ENCODE results near the gene RASL10B. TPM values are rescaled to one million over a fixed set of nuclear protein-coding genes. Genes with fewer than 3 reads are reported as not detected.

Gene RASL10B
- polyA plus RNA-seq, 1 donor (not counting 4 experiments of a cell fraction or from before 2014, with no cell fraction given): 0.07 TPM

DNA sequence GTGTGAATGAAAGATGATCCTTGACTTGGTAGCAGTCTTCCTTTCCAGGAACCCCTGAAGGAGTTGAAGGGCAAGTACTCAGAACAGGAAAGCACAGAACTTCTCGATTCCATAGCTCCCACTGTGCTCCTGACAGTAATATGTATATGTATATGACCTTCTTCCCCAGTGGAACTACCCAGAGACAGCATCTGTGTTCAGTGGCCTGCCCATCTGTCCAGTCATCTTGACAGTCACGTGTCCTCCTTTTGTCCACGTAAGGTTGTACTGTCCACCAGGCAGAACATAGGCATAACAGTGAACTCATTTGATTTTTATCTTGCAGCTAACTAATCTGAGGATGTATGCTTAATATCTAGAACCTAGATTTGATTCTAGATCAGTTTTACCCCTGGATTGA is 37.8 kb upstream of the RASL10B start:
- Histone ChIP-seq H2AFZ (ENCODE audit: control insufficient read depth, low read length) (no peak overlapping the region), H4K20me1 (ENCODE audit: control insufficient read depth, extremely low read depth, insufficient read depth, low read length) (no peaks in the 10 kb centered on the region), H3K36me3 (ENCODE audit: control insufficient read depth in 2 of 2, extremely low read depth in 1 of 2, insufficient read depth in 2 of 2, low read length in 2 of 2) (peaks cover 12 to 20% of the 10 kb centered on the region in 2 experiments), H3K9ac (ENCODE audit: control insufficient read depth, extremely low read depth, insufficient read depth, low read length) (no peak overlapping the region), H3K4me2 (ENCODE audit: control insufficient read depth, extremely low read depth, insufficient read depth, low read depth, low read length) (no peak overlapping the region), H3K9me1 (ENCODE audit: control insufficient read depth, extremely low read depth, insufficient read depth, low read length) (no peaks in the 10 kb centered on the region), H3K27me3 (ENCODE audit: control insufficient read depth, extremely low read depth, insufficient read depth, low read length) (no peaks in the 10 kb centered on the region), H3K79me2 (ENCODE audit: control insufficient read depth, insufficient read depth, low read length) (no peaks in the 10 kb centered on the region), H3K4me1 (ENCODE audit: control insufficient read depth, extremely low read depth, insufficient read depth, low read length) (no peaks in the 10 kb centered on the region), H3K9me3 (ENCODE audit: control insufficient read depth, low read depth, low read length) (no peaks in the 10 kb centered on the region), H3K27ac (ENCODE audit: control insufficient read depth, insufficient read depth, low read length) (no peak overlapping the region), H3K4me3 (ENCODE audit: control insufficient read depth in 2 of 3, extremely low read depth in 1 of 3, insufficient read depth in 2 of 3, low read depth in 1 of 3, low read length in 3 of 3) (no peak overlapping the region)
- no peak for TF ChIP-seq EZH2 (IDR thresholded peaks at IDR 0.05; ENCODE audit: low read length)
- TF ChIP-seq, protein P1, sequence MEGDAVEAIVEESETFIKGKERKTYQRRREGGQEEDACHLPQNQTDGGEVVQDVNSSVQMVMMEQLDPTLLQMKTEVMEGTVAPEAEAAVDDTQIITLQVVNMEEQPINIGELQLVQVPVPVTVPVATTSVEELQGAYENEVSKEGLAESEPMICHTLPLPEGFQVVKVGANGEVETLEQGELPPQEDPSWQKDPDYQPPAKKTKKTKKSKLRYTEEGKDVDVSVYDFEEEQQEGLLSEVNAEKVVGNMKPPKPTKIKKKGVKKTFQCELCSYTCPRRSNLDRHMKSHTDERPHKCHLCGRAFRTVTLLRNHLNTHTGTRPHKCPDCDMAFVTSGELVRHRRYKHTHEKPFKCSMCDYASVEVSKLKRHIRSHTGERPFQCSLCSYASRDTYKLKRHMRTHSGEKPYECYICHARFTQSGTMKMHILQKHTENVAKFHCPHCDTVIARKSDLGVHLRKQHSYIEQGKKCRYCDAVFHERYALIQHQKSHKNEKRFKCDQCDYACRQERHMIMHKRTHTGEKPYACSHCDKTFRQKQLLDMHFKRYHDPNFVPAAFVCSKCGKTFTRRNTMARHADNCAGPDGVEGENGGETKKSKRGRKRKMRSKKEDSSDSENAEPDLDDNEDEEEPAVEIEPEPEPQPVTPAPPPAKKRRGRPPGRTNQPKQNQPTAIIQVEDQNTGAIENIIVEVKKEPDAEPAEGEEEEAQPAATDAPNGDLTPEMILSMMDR (optimal IDR thresholded peaks at IDR 0.05 in 1 of 3, IDR thresholded peaks at IDR 0.05 in 1 of 3, conservative IDR thresholded peaks at IDR 0.05 in 1 of 3; ENCODE audit: extremely low read depth in 1 of 3, insufficient read depth in 2 of 3, low read length in 3 of 3): no peak
- DNase-seq (ENCODE audit: low read depth, low spot score) (no peak), FAIRE-seq (no peak)
- dilution Hi-C loops (cut with MboI; ENCODE audit: extremely low pct_ligation_motif_present, low sequenced_read_pairs): no loop called here

DNA sequence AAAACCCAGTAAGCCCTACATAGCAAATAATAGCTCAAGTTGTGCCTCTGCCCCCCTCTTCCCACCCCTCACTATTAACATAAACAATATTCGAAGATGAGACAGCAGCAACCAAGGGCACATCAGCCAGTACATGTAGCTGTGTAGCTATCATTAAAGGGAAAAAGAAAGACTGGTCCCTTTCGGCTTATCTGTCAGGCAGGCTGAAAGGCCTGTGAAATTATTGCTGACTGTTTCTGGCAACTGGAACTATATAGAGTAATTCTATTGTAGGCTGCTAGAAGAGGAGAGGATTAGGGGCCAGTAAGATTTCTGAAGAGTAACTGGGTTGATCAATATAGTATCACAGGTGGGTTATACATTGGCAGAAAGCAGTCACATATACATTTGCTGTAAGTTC is 36.5 kb upstream of the RASL10B start:
- Histone ChIP-seq H3K9ac (ENCODE audit: control insufficient read depth, extremely low read depth, insufficient read depth, low read length) (no peak overlapping the region), H3K27me3 (ENCODE audit: control insufficient read depth, extremely low read depth, insufficient read depth, low read length) (no peaks in the 10 kb centered on the region), H3K4me2 (ENCODE audit: control insufficient read depth, extremely low read depth, insufficient read depth, low read depth, low read length) (no peak overlapping the region), H3K4me3 (ENCODE audit: control insufficient read depth in 2 of 3, extremely low read depth in 1 of 3, insufficient read depth in 2 of 3, low read depth in 1 of 3, low read length in 3 of 3) (no peak overlapping the region), H3K9me3 (ENCODE audit: control insufficient read depth, low read depth, low read length) (no peaks in the 10 kb centered on the region), H3K4me1 (ENCODE audit: control insufficient read depth, extremely low read depth, insufficient read depth, low read length) (no peaks in the 10 kb centered on the region), H3K79me2 (ENCODE audit: control insufficient read depth, insufficient read depth, low read length) (no peaks in the 10 kb centered on the region), H3K9me1 (ENCODE audit: control insufficient read depth, extremely low read depth, insufficient read depth, low read length) (no peaks in the 10 kb centered on the region), H3K27ac (ENCODE audit: control insufficient read depth, insufficient read depth, low read length) (no peak overlapping the region), H2AFZ (ENCODE audit: control insufficient read depth, low read length) (no peak overlapping the region), H3K36me3 (ENCODE audit: control insufficient read depth in 2 of 2, extremely low read depth in 1 of 2, insufficient read depth in 2 of 2, low read length in 2 of 2) (peaks cover 12 to 16% of the 10 kb centered on the region in 2 experiments), H4K20me1 (ENCODE audit: control insufficient read depth, extremely low read depth, insufficient read depth, low read length) (no peaks in the 10 kb centered on the region)
- FAIRE-seq (no peak), DNase-seq (ENCODE audit: low read depth, low spot score) (no peak)
- TF ChIP-seq EZH2 (IDR thresholded peaks at IDR 0.05; ENCODE audit: low read length): no peak
- TF ChIP-seq, protein P1 (optimal IDR thresholded peaks at IDR 0.05 in 1 of 3, IDR thresholded peaks at IDR 0.05 in 1 of 3, conservative IDR thresholded peaks at IDR 0.05 in 1 of 3; ENCODE audit: extremely low read depth in 1 of 3, insufficient read depth in 2 of 3, low read length in 3 of 3): no peak
- dilution Hi-C loops (cut with MboI; ENCODE audit: extremely low pct_ligation_motif_present, low sequenced_read_pairs): no loop called here

Measured in keratinocyte (primary cell).